CD4-positive, CD25-positive, alpha-beta regulatory T cell (primary cell): Measurements from ENCODE around the gene NOS1. TPM values are rescaled to one million over a fixed set of nuclear protein-coding genes. Genes with fewer than 3 reads are reported as not detected.
A peak's percentile ranks its signal among the peaks of the same experiment; 100 is the strongest.

ENCODE experiments used
- ATAC-seq, 2 donors: fragments of 150-1000 bp; cut with Tn5 transposase; one replicate each; pipeline ENCODE4 v1.10.0; 2021; ENCODE audit warnings: low read depth in 2 of 2, moderate number of reproducible peaks in 2 of 2, moderate library complexity in 1 of 2
- DNase-seq, 3 donors: peaks; one replicate each; pipeline versions ENCODE4 v3.0.0 to v3.0.0-alpha.2; 2012 to 2022; ENCODE audit warnings: mixed read lengths in 1 of 3
- H3K27ac ChIP-seq: one replicate; pipeline ENCODE4 v1.7.0; 2013; ENCODE audit warnings: mild to moderate bottlenecking, low read length; ENCODE audit not compliant: insufficient read depth, poor library complexity, severe bottlenecking
- H3K27me3 ChIP-seq: one replicate; pipeline ENCODE4 v1.7.0; 2013; ENCODE audit warnings: low read length; ENCODE audit not compliant: control insufficient read depth, insufficient read depth
- H3K36me3 ChIP-seq: one replicate; pipeline ENCODE4 v1.7.0; 2013; ENCODE audit warnings: mild to moderate bottlenecking, low read length, moderate library complexity; ENCODE audit not compliant: control insufficient read depth, insufficient read depth
- H3K4me1 ChIP-seq: 2 replicates; pipeline ENCODE4 v1.7.0; 2013; ENCODE audit warnings: mild to moderate bottlenecking, low read length; ENCODE audit not compliant: insufficient read depth, control insufficient read depth, poor library complexity, severe bottlenecking
- H3K4me3 ChIP-seq: one replicate; pipeline ENCODE4 v1.7.0; 2013; ENCODE audit warnings: low read depth, mild to moderate bottlenecking, low read length, moderate library complexity
- H3K9me3 ChIP-seq, 2 experiments: 1 replicate in 1 of 2; 2 replicates in 1 of 2; pipeline ENCODE4 v1.7.0; 2013; ENCODE audit warnings: low read length in 2 of 2, mild to moderate bottlenecking in 1 of 2, moderate library complexity in 1 of 2; ENCODE audit not compliant: control insufficient read depth in 2 of 2
- H3K27ac Mint-ChIP-seq, 3 donors: one replicate each; pipeline ENCODE4 v1.8.0; 2020 to 2022; ENCODE audit warnings: mild to moderate bottlenecking in 3 of 3, mixed read lengths in 3 of 3, moderate library complexity in 2 of 3
- H3K27me3 Mint-ChIP-seq: one replicate; pipeline ENCODE4 v1.8.0; 2022; ENCODE audit warnings: mild to moderate bottlenecking, mixed read lengths
- H3K36me3 Mint-ChIP-seq: one replicate; pipeline ENCODE4 v1.8.0; 2020; ENCODE audit warnings: mixed read lengths
- H3K4me1 Mint-ChIP-seq, 4 donors: one replicate each; pipeline ENCODE4 v1.8.0; 2020 to 2022; ENCODE audit warnings: mixed read lengths in 4 of 4, mild to moderate bottlenecking in 1 of 4
- H3K4me3 Mint-ChIP-seq, 4 donors: one replicate each; pipeline ENCODE4 v1.8.0; 2020 to 2022; ENCODE audit warnings: mild to moderate bottlenecking in 4 of 4, mixed read lengths in 4 of 4, moderate library complexity in 3 of 4
- H3K9me3 Mint-ChIP-seq, 7 donors: one replicate each; pipeline ENCODE4 v1.8.0; 2020 to 2022; ENCODE audit warnings: mixed read lengths in 7 of 7, mild to moderate bottlenecking in 3 of 7, moderate library complexity in 2 of 7
- polyA plus RNA-seq, 4 donors: library from polyadenylated mRNA; unstranded; fragments of 300-500 nt; fragmentation: Illumina TruSeq; gene quantifications; one replicate each; pipeline ENCODE4 v1.2.3, GENCODE V29; 2021
- total RNA-seq: library from RNA; stranded (reverse); gene quantifications from one replicate; pipeline ENCODE4 v1.2.3, GENCODE V29; 2022

NOS1 gene
- total and polyA plus RNA-seq, 5 donors from 2014 or later = not detected

DNA sequence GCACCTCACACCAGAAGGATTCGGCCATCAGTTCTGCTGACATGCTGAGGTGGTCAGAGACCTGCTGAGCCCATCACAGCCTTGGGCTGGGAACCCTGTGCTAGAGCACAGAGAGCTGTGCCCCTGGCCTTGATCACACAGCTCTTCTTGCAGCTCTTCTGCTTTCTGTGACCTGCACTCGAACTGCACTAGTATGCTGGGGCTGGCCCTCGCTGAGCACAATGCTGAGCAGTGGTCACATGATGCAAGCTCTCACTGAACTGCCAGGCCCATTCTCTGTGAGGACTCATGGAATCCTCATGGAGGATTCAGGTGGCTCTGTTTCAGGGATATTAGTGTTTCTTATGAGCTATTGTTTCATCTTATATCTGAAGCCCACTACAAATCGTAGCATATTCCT, 193.7 kb downstream of the NOS1 start:
- Histone ChIP-seq H3K9me3 (no peaks in the 10 kb centered on the region), H3K27me3 (no peaks in the 10 kb centered on the region), H3K4me3 (no peak overlapping the region), H3K4me1 (no peaks in the 10 kb centered on the region), H3K36me3 (peaks cover 94% of the 10 kb centered on the region), H3K27ac (no peak overlapping the region)
- no peak overlapping the region for H3K27ac Mint-ChIP-seq
- H3K36me3 Mint-ChIP-seq = peaks cover 63% of the 10 kb centered on the region
- no peak overlapping the region for H3K4me3 Mint-ChIP-seq
- ATAC-seq (no peak), DNase-seq (no peak)
- H3K27me3 Mint-ChIP-seq = no peaks in the 10 kb centered on the region
- no peaks in the 10 kb centered on the region for H3K9me3 Mint-ChIP-seq
- H3K4me1 Mint-ChIP-seq = peaks cover 0 to 14% (median 7%) of the 10 kb centered on the region in 4 donors

DNA sequence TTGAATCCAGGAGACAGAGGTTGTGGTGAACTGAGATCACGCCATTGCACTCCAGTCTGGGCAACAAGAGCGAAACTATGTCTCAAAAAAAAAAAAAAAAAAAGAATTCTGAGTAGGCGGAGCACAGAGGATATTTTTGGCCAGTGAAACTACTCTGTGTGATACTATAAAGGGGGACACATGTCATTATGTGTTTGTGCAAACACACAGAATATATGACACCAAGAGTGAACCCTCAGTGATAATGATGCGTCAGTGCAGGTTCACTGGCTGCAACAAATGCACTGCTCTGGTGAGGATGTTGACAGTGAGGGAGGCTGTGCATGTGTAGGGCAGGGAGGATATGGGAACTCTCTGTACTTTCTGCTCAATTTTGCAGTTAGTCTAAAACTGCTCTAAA, 195.3 kb downstream of the NOS1 start:
- Histone ChIP-seq H3K27ac (no peak overlapping the region), H3K36me3 (peaks cover 94% of the 10 kb centered on the region), H3K4me3 (no peak overlapping the region), H3K9me3 (no peaks in the 10 kb centered on the region), H3K4me1 (no peaks in the 10 kb centered on the region), H3K27me3 (no peaks in the 10 kb centered on the region)
- Mint-ChIP-seq H3K4me1 (peaks cover 0 to 8% (median 4%) of the 10 kb centered on the region in 4 donors), H3K9me3 (no peaks in the 10 kb centered on the region), H3K27me3 (no peaks in the 10 kb centered on the region), H3K36me3 (peaks cover 59% of the 10 kb centered on the region), H3K27ac (no peak overlapping the region), H3K4me3 (no peak overlapping the region)
- no peak for DNase-seq
- no peak for ATAC-seq

DNA sequence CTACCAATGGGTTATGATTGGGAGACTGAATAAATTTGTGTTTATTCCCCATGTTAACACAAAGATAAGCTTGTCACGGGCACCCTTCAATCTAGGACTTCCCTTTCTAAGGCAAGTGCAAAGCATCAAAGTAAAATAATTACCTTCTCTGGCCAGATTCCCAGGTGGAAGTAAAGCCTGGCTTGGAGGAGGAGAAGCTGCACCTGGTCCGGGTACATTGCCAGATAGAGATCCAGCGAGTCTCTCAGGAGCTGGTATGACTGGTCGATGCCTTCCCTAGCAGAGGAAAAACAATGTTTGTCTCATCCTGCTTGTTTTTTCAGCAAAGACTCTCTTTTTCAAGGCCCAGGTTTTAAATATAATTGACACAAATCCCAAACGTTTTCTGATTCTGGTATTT, 196.1 kb downstream of the NOS1 start:
- DNase-seq (no peak), ATAC-seq (no peak)
- Mint-ChIP-seq H3K4me3 (no peak overlapping the region), H3K27ac (peak overlapping the region in 1 of 3 donors; percentile 31), H3K27me3 (no peaks in the 10 kb centered on the region), H3K36me3 (peaks cover 59% of the 10 kb centered on the region), H3K9me3 (no peaks in the 10 kb centered on the region), H3K4me1 (peaks cover 0 to 5% (median 1%) of the 10 kb centered on the region in 4 donors)
- Histone ChIP-seq H3K4me1 (no peaks in the 10 kb centered on the region), H3K27ac (no peak overlapping the region), H3K27me3 (no peaks in the 10 kb centered on the region), H3K9me3 (no peaks in the 10 kb centered on the region), H3K36me3 (peaks cover 94% of the 10 kb centered on the region), H3K4me3 (no peak overlapping the region)

DNA sequence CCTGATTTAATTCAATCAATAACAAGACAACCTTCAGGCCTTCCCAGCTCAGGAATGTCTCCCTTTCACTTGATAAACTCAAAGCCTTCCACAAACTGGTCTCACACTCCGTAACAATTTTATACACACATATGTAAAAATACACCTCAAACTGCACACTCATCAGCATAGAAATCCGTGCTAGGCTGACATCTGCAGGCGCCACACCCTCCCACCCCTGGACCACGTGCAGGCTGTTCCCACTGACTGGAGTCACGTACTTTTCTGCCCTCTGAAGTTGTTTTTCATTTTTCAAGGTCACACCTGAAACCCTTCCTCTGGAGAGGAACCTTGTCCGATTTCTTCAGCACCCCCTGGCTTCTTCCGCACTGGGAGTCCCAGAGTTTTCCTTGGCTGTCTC, 198.8 kb downstream of the NOS1 start:
- no peak overlapping the region for H3K4me3 Mint-ChIP-seq
- no peaks in the 10 kb centered on the region for H3K27me3 Mint-ChIP-seq
- no peak overlapping the region for H3K27ac ChIP-seq
- H3K27ac Mint-ChIP-seq = peak overlapping the region in 1 of 3 donors; percentile 26
- H3K4me1 ChIP-seq = no peaks in the 10 kb centered on the region
- ATAC-seq (no peak), DNase-seq (no peak)
- H3K9me3 Mint-ChIP-seq = no peaks in the 10 kb centered on the region
- H3K4me1 Mint-ChIP-seq = peaks cover 0 to 8% (median 1%) of the 10 kb centered on the region in 4 donors
- H3K4me3 ChIP-seq = no peak overlapping the region
- no peaks in the 10 kb centered on the region for H3K27me3 ChIP-seq
- H3K36me3 Mint-ChIP-seq = peaks cover 63% of the 10 kb centered on the region
- no peaks in the 10 kb centered on the region for H3K9me3 ChIP-seq
- H3K36me3 ChIP-seq = peaks cover 97% of the 10 kb centered on the region

DNA sequence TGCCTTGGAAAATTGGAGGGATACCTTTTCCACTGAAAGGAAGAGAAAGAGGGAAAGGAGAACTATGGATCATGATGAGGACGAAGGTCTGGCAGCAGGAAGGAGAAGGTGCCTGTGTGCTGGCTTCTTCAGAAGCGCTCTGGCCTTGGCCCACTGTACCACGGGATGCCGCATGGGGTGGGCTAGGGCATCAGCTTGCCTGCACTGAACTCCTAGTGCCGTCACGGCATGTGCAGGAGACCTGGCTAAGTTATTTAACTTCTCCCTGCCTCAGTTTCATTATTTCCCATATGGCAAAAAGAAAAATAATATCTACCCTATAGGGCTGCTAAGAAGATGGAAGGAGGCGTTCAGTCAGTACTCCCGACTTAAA, 199.3 kb downstream of the NOS1 start:
- Histone ChIP-seq H3K27ac (no peak overlapping the region), H3K9me3 (no peaks in the 10 kb centered on the region), H3K4me3 (no peak overlapping the region), H3K36me3 (peaks cover 97% of the 10 kb centered on the region), H3K27me3 (no peaks in the 10 kb centered on the region), H3K4me1 (no peaks in the 10 kb centered on the region)
- no peaks in the 10 kb centered on the region for H3K9me3 Mint-ChIP-seq
- no peak for ATAC-seq
- peaks cover 67% of the 10 kb centered on the region for H3K36me3 Mint-ChIP-seq
- no peak for DNase-seq
- H3K27ac Mint-ChIP-seq = peak overlapping the region in 1 of 3 donors; percentile 68
- H3K4me3 Mint-ChIP-seq = no peak overlapping the region
- peaks cover 0 to 8% (median under 1%) of the 10 kb centered on the region in 4 donors for H3K4me1 Mint-ChIP-seq
- H3K27me3 Mint-ChIP-seq = no peaks in the 10 kb centered on the region

DNA sequence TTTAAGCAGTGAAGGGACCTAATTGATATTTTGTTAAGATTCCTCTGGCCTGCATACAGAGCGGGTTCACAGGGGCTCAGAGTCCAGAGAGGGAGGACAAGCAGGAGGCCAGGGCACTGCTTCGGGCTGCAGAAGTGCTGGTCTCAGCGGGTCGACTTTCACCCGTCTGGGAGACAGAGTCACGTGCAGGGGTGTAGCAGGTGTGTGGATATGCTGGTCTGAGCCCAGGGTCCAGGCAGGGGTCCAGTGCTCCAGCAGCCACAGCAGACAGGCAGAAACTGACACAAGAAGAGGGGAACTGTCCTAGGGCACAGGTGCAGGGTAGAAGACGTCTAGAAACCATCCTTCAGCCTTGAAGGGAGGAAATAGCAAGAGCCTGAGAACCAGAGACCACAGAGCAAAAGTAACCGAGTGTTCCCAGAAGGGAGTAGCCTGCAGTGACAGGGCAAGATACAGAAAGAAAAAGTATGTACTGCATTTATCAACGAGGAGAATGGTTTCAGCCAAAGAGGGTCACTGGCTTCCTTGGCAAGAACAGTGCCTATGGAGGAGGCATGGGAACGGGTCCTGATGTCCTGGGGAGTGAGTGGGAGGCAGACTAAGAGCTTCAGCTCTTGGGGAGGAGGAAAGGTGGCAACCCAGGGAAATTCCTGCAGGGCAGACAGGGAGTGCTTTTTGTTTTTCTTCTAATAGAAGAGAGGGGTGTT, 199.8 kb downstream of the NOS1 start:
- DNase-seq = no peak
- H3K36me3 ChIP-seq = peaks cover 97% of the 10 kb centered on the region
- no peaks in the 10 kb centered on the region for H3K9me3 ChIP-seq
- no peak overlapping the region for H3K4me3 ChIP-seq
- no peaks in the 10 kb centered on the region for H3K4me1 ChIP-seq
- no peak for ATAC-seq
- Mint-ChIP-seq H3K4me1 (peaks cover 0 to 8% (median 1%) of the 10 kb centered on the region in 4 donors), H3K4me3 (no peak overlapping the region), H3K27me3 (no peaks in the 10 kb centered on the region), H3K36me3 (peaks cover 62% of the 10 kb centered on the region), H3K27ac (peak overlapping the region in 1 of 3 donors; percentile 68), H3K9me3 (no peaks in the 10 kb centered on the region)
- H3K27ac ChIP-seq = no peak overlapping the region
- H3K27me3 ChIP-seq = no peaks in the 10 kb centered on the region

GRCh38 chr12:117159674-117160073, 201.8 kb downstream of the NOS1 start:
- H3K27ac Mint-ChIP-seq = peak overlapping the region in 1 of 3 donors; percentile 53
- Histone ChIP-seq H3K36me3 (peaks cover 98% of the 10 kb centered on the region), H3K4me1 (no peaks in the 10 kb centered on the region), H3K4me3 (no peak overlapping the region), H3K9me3 (no peaks in the 10 kb centered on the region), H3K27ac (no peak overlapping the region), H3K27me3 (no peaks in the 10 kb centered on the region)
- peaks cover 0 to 10% (median 6%) of the 10 kb centered on the region in 4 donors for H3K4me1 Mint-ChIP-seq
- peaks cover 0 to 2% (median 0%) of the 10 kb centered on the region in 7 donors for H3K9me3 Mint-ChIP-seq
- H3K27me3 Mint-ChIP-seq = no peaks in the 10 kb centered on the region
- no peak overlapping the region for H3K4me3 Mint-ChIP-seq
- DNase-seq (no peak), ATAC-seq (no peak)
- H3K36me3 Mint-ChIP-seq = peaks cover 57% of the 10 kb centered on the region
